Muscle layer of colon (tissue), 2 donors: ENCODE data around the gene ITGB2.

Experiments used
- H3K27ac ChIP-seq: one replicate; pipeline ENCODE4 v1.7.0; 2013; ENCODE audit warnings: low read depth, mild to moderate bottlenecking, low read length, moderate library complexity
- H3K27me3 ChIP-seq, 2 donors: one replicate each; pipeline ENCODE4 v1.7.0; 2013; ENCODE audit warnings: low read length in 2 of 2, mild to moderate bottlenecking in 2 of 2; ENCODE audit not compliant: insufficient read depth in 2 of 2, control insufficient read depth in 1 of 2
- H3K36me3 ChIP-seq: one replicate; pipeline ENCODE4 v1.7.0; 2013; ENCODE audit warnings: mild to moderate bottlenecking, low read length; ENCODE audit not compliant: insufficient read depth
- H3K4me1 ChIP-seq: one replicate; pipeline ENCODE4 v1.7.0; 2013; ENCODE audit warnings: mild to moderate bottlenecking, low read length; ENCODE audit not compliant: insufficient read depth
- H3K4me3 ChIP-seq, 2 donors: one replicate each; pipeline ENCODE4 v1.7.0; 2013; ENCODE audit warnings: low read length in 2 of 2, low read depth in 1 of 2, mild to moderate bottlenecking in 1 of 2, moderate library complexity in 1 of 2
- H3K9ac ChIP-seq: one replicate; pipeline ENCODE4 v1.7.0; 2013; ENCODE audit warnings: low read length
- H3K9me3 ChIP-seq: one replicate; pipeline ENCODE4 v1.7.0; 2013; ENCODE audit warnings: mild to moderate bottlenecking, low read length
- donor health status: abdominal sarcoma.
- donor health status: Adenocarcinoma of cecum.

ITGB2 gene

DNA sequence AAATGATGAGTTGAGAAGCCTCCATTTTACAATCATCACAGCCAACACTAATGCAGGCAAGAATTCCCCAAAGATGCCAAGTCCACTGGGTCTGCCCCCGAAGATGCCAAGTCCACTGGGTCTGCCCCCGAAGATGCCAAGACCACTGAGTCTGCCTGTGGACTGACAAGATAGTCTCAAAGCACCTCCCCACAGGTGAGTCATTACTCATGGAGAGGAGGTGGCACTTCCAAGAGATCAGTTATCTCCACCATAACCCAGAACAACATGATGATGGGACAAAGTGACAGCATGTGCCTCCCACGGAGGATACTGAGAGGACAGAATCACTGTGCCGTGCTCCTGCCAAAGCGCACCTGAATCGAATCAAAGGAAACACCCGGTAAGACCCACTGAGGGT, 52.0 kb downstream of the ITGB2 start:
- Histone ChIP-seq H3K4me3 (no peak overlapping the region), H3K9ac (no peak overlapping the region), H3K36me3 (peaks cover 16% of the 10 kb centered on the region), H3K9me3 (no peaks in the 10 kb centered on the region), H3K4me1 (peaks cover 68% of the 10 kb centered on the region), H3K27ac (peak overlapping the region; percentile 27), H3K27me3 (no peaks in the 10 kb centered on the region)

DNA sequence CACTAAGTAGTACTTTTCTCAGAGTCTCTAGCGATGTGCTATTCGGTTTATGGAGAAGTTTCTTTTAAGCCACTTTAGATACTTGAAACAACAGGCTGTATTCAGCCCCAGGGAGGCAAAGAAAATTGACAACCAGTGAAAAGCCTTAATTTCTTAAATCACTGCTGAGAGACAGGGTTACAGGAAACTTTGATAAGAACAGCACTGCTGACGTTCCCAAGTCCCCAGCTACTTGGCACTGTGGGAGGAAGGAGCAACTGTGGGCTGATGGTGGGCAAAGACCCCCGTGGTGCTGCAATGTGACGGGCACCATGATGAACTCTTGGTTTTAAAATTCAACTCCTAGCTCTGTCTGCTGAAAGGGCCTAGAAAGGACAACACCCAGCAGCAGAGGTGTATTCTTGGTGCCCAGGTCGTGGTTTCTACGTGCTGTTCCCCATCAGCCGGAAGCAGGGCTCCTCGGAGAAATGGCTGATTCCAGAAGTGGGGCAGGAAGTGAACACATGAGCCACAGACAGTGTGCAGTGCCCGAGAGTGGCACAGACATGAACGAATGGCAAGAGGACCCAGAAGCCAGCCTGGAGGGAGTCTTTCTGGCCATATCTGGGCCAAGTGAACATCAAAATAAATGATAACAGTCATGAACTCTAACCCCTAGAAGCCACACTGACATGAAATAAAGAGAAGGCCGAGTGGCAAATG, 52.5 kb downstream of the ITGB2 start:
- Histone ChIP-seq H3K9ac (no peak overlapping the region), H3K4me3 (no peak overlapping the region), H3K27me3 (no peaks in the 10 kb centered on the region), H3K9me3 (no peaks in the 10 kb centered on the region), H3K36me3 (peaks cover 22% of the 10 kb centered on the region), H3K27ac (peak overlapping the region; percentile 27), H3K4me1 (peaks cover 68% of the 10 kb centered on the region)

DNA sequence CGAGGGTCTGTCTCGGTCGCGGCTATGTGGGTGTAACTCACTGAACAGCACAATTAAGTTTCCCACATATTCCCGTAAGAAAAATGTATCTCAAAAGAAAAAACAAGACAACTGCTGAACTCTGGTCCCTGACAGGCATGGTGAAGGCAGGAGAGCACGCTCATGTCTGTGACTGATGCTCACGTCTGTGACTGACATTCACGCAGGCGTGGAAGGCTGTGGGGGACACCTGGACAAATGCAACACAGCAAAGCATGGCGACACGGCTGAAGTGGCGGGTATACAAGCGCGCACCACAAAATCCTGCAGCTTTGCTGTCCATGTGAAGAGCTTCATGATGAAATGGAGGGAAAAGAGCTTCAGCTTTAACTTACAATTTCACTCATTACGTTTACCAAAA, 53.2 kb downstream of the ITGB2 start:
- Histone ChIP-seq H3K4me3 (no peak overlapping the region), H3K9ac (no peak overlapping the region), H3K27ac (no peak overlapping the region), H3K27me3 (no peaks in the 10 kb centered on the region), H3K4me1 (peaks cover 68% of the 10 kb centered on the region), H3K9me3 (no peaks in the 10 kb centered on the region), H3K36me3 (peaks cover 22% of the 10 kb centered on the region)

DNA sequence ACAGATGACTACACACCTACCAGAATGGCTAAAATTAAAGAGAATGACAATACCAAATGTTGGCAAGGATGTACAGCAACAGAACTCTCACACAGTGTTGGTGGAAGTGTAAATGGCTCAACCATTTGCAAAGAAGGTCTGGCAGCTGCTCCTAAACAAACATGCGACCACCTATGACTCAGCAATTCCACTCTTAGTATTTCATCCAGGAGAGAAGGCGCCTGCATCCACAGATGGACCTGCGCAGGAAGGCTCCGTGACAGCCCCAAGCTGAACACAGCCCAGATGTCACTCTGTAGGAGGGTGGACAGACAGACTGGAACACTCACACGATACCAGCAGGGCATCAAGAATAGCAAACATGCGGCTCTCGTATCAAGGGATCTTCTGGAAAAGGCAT, 53.9 kb downstream of the ITGB2 start:
- H3K4me3 ChIP-seq, result peak overlapping the region in 1 of 2 donors; percentile 22
- H3K36me3 ChIP-seq, result peaks cover 22% of the 10 kb centered on the region
- H3K27me3 ChIP-seq, result no peaks in the 10 kb centered on the region
- no peak overlapping the region for H3K27ac ChIP-seq
- no peak overlapping the region for H3K9ac ChIP-seq
- H3K9me3 ChIP-seq, result no peaks in the 10 kb centered on the region
- peaks cover 62% of the 10 kb centered on the region for H3K4me1 ChIP-seq

DNA sequence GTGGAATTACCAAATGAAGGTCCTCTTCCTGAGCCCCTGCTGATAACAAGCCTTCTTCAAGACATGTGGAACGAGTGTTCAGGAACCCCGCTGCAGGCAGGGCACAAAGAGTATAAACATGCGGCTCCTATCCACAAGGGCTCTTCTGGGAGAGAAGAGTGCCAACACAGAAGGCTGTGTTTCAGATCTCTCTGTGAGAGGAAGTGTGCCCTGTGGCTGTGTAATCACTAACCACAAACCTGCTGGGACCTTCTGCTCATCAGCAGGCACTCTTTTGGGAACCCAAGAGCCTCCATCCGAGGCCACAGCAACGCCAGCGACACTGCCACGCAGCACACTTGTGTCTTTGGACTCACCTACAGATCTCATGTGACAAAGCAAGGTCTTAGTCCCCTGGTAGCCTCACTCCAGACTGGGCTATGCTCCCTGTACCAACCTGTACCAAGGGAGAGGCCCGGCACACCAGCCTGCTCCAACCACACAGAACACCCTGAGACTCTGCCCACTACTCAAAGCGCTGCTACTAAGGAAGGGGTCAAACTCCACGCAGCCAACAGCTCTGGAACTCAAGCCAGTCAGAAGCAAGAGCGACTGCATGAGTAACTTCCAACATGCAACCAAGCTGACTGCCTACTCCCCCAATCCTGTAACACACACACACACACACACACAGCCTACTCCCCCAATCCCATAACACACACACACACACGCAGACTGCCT, 55.0 kb downstream of the ITGB2 start:
- Histone ChIP-seq H3K9ac (no peak overlapping the region), H3K27me3 (no peaks in the 10 kb centered on the region), H3K27ac (no peak overlapping the region), H3K4me1 (peaks cover 51% of the 10 kb centered on the region), H3K36me3 (peaks cover 22% of the 10 kb centered on the region), H3K4me3 (no peak overlapping the region), H3K9me3 (no peaks in the 10 kb centered on the region)

DNA sequence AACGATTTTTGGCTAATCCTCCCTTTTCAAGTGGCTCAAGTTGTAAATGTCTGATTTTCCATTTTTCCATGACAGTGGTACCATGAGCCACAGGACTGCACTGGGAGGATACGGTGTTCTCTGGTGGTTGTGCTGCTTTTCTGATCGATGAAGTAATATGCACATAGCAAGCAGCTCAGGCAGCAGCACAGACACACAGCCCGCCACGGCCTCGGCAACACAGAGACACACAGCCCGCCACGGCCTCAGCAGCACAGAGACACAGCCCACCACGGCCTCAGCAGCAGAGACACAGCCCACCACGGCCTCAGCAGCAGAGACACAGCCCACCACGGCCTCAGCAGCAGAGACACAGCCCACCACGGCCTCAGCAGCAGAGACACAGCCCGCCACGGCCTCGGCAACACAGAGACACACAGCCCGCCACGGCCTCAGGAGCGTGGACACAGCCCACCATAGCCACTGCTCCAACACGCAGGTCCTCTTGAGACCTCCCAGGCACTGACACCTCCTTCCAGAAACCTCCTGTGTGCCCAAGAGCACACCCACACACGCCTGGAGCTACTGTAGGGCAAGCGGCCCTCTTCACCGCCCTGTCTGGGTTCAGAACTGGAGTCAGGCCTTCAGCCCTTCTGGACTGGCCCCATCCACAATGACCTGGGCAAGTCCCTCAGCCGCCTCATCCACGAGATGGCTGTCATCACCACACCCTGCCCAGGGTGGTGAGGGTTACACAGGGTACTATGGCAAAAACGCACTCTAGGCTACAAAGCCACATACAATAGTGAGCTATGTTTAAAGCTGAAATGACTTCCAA, 57.6 kb downstream of the ITGB2 start:
- no peaks in the 10 kb centered on the region for H3K9me3 ChIP-seq
- peaks cover 37% of the 10 kb centered on the region for H3K4me1 ChIP-seq

DNA sequence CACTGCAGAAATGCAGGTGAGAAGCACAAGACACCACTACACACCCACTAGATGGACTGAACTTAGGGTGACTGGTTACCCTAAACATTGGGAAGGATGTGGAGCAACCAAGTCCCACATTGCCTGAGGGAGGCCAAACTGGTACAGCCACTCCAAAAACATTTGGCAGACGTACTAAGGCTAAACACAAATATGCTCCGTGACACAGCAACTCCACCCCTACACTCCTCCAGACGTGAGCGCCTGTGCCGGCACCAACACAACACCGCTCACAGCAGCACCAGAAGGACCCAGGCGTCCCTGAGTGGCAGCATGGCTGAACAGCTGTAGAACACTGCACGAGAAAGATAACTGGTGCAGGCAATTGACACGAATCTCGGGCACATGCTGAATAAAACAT, 61.9 kb downstream of the ITGB2 start:
- no peak overlapping the region for H3K9ac ChIP-seq
- no peaks in the 10 kb centered on the region for H3K27me3 ChIP-seq
- H3K4me1 ChIP-seq, result peaks cover 14% of the 10 kb centered on the region
- no peak overlapping the region for H3K27ac ChIP-seq
- no peak overlapping the region for H3K4me3 ChIP-seq
- no peaks in the 10 kb centered on the region for H3K9me3 ChIP-seq
- peaks cover 52% of the 10 kb centered on the region for H3K36me3 ChIP-seq

More for the DNA sequence above, 57.6 kb downstream of the ITGB2 start:
- Histone ChIP-seq H3K9ac (no peak overlapping the region), H3K27me3 (no peaks in the 10 kb centered on the region), H3K4me3 (no peak overlapping the region), H3K27ac (no peak overlapping the region), H3K36me3 (peaks cover 36% of the 10 kb centered on the region)

DNA sequence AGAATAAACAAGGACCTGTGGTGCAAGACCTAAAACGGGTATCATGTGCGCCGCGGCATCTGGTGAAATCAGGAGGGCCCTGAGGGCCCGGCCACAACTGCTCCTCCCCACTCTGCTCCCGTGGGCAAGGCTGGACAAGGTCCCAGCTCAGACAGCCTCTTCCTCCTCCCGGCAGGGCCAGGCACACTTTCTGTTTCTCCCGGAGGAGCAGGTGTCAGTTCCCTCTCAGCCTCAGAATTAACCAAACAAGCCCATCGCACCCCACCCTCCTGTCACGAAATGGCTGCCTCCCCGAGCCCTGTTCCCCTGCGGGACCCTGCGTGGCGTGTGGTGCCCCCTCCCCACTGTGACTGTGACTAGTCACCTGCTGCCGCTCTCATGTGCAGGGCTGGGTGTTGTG, 62.4 kb downstream of the ITGB2 start:
- Histone ChIP-seq H3K9ac (no peak overlapping the region), H3K4me3 (no peak overlapping the region), H3K9me3 (no peaks in the 10 kb centered on the region), H3K36me3 (peaks cover 51% of the 10 kb centered on the region), H3K27ac (no peak overlapping the region), H3K4me1 (peaks cover 14% of the 10 kb centered on the region), H3K27me3 (no peaks in the 10 kb centered on the region)

DNA sequence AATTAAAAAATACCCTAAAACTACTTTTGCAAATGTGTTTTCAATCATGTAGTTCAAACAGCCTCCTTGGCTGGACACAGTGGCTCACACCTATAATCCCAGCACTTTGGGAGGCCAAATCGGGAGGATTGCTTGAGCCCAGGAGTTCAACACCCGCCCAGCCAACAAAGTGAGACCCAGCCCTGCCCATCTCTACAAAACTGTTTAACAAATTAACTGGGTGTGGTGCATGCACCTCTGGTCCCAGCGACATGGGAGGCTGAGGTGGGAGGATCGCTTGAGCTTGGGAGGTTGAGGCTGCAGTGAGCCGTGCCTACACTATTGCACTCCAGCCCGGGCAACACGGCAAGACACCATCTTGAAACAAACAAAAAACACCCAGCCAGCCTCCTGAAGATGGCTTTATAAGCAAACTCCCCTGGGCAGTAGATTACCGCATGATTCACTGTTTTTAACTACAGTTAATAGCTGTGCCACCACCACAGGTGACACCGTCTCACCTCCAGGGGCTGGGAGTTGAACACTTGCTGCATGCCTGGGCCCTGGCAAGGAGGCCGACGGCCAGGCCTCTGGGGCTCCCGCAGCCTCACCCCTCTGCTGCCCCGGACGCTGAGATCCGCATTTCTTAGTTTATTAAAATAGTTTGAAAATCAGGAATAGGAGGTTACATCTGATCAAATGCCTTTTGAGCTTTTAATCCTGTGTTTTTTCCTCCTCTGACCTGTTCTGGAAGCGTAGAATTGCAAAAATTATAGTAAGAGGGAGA, 63.4 kb downstream of the ITGB2 start:
- no peaks in the 10 kb centered on the region for H3K9me3 ChIP-seq
- H3K36me3 ChIP-seq, result peaks cover 49% of the 10 kb centered on the region
- no peaks in the 10 kb centered on the region for H3K27me3 ChIP-seq
- H3K27ac ChIP-seq, result no peak overlapping the region
- peaks cover 14% of the 10 kb centered on the region for H3K4me1 ChIP-seq
- no peak overlapping the region for H3K4me3 ChIP-seq
- no peak overlapping the region for H3K9ac ChIP-seq

DNA sequence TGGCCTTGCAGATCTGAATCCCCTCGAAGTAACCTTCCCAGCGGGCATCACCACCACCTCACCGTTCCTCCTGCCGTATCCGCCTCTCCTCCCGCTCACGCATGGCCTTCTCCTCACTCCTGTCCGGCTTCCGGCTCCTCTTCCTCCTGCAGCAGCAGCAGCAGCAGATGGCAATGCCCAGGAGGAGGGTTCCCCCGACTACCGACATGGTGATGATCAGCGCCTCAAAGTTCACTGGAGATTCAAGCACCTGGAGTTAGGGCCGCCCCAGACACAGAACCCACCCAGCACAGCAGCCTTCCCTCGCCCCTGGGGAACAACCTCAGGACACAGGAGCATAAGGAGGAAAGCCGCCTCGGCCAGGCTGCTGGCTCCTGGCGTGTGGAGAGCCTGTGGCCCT, 64.6 kb downstream of the ITGB2 start:
- H3K9me3 ChIP-seq, result no peaks in the 10 kb centered on the region
- no peak overlapping the region for H3K9ac ChIP-seq
- H3K27me3 ChIP-seq, result no peaks in the 10 kb centered on the region
- H3K27ac ChIP-seq, result no peak overlapping the region
- H3K36me3 ChIP-seq, result peaks cover 59% of the 10 kb centered on the region
- no peak overlapping the region for H3K4me3 ChIP-seq
- peaks cover 14% of the 10 kb centered on the region for H3K4me1 ChIP-seq

DNA sequence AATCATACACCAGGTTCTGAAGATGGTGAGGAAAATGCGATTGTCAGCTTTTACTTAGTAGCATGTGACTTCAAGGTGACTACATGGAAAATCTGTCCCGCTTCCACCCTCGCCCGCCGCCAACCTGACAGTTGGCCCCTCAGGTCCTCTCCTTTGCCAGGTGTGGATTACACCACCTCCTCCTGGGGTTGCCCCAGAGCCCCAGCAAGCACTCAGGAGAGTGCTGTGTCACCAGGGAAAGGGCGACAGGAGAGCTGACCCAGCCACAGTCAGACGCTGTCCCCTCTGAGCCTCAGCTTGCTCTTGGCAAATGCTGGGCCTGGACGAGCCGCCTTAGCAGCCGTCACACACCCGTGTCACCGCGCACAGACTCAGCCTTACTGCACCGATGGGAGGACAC, 65.1 kb downstream of the ITGB2 start:
- H3K36me3 ChIP-seq, result peaks cover 64% of the 10 kb centered on the region
- no peak overlapping the region for H3K9ac ChIP-seq
- H3K9me3 ChIP-seq, result no peaks in the 10 kb centered on the region
- H3K4me3 ChIP-seq, result no peak overlapping the region
- H3K27ac ChIP-seq, result no peak overlapping the region
- H3K4me1 ChIP-seq, result peaks cover 14% of the 10 kb centered on the region
- no peaks in the 10 kb centered on the region for H3K27me3 ChIP-seq
